ENCODE measurements around the gene ACSF2.

Gene ACSF2

DNA sequence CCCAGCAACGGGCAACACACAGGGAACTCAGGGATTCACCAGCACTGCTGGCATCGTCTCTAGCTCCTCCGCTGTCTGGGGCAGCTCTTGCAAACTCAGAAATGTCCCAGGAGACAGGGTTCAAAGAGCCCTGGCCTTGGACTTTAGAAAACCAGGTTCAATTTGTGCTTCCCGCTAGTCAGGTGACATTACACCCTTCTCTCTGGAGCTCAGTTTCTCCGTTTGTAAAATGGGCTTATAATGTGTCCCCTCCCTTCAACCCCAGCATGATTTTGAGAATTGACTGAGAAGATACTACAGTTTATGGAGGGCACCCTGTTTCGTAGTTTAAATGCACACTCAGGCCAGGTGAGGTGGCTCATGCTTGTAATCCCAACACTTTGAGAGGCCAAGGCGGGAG is 80.3 kb downstream of the ACSF2 start:
- no peak for DNase-seq

GRCh38 chr17:50507871-50508572 is 82.0 kb downstream of the ACSF2 start, which contains the start of gene MYCBPAP:
TSS of gene MYCBPAP (plus strand) at chr17:50508439. CDS start at chr17:50508675, 236 bp downstream.
- peak; percentile 89 for DNase-seq

DNA sequence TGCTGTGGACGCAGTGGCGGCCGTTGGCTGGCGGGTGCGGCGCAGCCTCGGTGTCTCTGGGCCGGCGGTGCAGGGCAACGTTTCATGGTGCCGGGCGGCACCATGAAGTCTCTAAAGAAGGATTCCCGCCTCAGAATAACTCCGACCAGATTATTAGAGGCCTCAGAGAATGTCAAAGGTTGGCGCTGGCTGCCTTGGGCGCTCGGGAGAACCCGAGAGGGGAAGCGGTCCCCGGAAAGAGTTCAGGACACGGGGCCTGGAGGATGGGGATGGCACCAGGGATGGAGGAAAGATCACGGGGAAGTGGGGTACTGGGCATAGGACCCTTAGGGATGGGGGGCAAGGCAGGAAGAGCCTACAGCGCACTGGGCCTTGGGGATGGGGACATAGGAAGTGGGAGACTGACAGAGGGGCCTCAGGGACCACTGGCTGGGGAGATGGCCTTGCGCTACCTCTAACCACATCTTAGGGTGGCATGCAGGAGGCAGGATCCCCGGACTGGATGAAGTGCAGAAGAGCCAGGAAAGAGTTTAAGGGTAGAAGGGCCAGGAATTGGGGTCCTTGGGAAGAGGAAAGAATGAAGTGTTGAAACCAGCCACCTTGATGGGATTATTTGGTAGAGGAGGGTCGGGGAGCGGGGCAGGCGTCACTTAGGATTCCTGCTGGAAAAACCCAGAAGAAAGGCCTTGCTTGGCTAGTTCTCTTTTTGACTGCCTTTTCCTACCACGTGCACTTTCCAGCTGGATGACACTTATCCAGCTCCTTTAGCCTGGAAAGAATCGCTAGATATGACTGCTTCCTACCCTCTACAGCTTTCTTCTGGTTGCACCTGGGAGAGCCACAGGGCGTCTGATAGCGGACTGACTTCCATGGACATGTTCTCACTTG is 82.8 kb downstream of the ACSF2 start:
- DNase-seq = no peak

- DNase-seq = peak; percentile 47
These were observed 85.0 kb downstream of the ACSF2 start for GRCh38 chr17:50511058-50511457.

DNA sequence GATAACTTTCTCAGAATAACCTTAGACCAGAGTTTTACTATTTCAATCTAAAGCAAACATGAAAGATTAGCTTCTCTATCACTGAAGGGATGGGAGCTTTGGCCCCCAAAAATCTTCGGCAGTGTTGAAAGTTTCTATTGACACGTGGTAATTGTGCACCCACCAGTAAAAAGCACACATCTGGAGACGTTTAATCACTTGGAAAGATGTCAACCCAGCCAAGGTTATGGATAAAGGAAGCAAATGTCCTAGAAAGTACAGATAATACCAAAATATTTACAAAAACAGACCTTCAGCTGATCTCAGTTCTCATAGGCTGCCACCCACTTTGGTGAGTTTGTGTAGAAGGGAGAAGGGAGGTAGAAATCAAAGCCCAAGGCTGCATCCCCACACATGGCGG is 87.5 kb downstream of the ACSF2 start:
- no peak for DNase-seq

DNA sequence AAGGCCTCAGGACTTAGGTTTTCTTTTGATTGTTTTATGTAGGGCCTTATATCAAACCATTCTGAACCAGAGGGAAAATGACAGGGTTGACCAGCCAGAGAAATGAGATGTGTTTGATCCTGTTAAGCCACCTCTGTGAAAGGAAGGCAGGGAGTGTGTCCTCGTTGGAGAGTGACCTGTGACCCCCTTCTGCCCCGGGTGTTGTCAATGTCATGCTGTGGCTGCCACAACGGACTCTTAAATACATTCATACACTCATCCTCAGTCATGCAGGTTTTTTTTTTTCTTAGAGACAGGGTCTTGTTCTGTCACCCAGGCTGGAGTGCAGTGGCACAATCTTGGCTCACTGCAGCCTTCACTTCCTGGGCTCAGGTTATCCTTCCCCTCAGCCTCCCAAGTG is 88.4 kb downstream of the ACSF2 start:
- DNase-seq = no peak

- no peak for DNase-seq
These were observed 89.1 kb downstream of the ACSF2 start for GRCh38 chr17:50514936-50515702.

- DNase-seq = no peak
These were observed 91.0 kb downstream of the ACSF2 start for GRCh38 chr17:50517011-50517410.

- no peak for DNase-seq
These were observed 91.7 kb downstream of the ACSF2 start for GRCh38 chr17:50517504-50518383.

DNA sequence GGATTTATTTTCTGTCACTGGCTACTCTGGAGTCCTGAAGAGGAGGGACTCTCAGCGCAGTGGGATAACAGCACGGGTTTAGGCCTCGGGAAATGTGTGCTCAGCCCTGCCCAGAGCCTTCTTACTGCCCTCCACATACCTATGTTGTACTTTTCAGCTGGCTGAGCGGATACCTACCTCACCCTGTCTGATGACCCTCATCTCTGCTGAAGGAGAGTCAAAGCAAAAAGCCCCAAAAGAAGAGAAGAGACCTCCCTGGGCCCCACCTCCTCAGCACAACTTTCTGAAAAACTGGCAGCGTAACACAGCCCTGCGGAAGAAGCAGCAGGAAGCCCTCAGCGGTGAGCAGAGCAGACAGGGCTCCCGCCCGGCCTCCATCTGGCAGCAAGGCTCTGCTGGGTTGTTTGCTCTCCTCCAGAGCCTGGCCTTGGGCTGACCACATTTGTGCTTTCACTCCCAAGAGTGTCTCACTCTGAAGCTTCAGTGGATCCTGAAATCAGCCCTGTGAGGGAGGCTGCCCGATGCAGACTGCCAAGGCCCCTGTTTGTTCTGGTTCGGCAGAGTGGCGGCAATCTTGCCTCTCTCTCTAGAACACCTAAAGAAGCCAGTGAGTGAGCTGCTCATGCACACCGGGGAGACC is 92.5 kb downstream of the ACSF2 start:
- no peak for DNase-seq

- no peak for DNase-seq
These were observed 93.3 kb downstream of the ACSF2 start for GRCh38 chr17:50519141-50519834.

DNA sequence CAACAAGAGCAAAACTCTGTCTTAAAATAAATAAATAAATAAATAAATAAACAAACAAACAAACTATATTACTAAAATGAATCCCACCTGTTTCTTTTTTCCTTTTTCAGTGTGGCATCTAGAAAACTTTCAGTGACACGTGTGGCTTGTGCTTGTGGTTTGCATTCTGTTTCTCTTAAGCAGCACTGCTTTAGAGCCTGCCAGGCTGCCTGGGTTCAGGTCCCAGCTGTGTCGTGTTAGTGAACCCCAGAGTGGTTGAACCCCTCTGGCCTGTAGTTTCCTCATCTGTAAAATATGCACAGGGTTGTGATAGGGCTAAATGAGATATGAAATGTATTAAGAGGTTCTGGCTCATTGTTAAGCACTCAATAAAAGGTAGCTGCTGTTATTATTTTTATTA is 94.5 kb downstream of the ACSF2 start:
- DNase-seq = no peak

- no peak for DNase-seq
These were observed 95.5 kb downstream of the ACSF2 start for GRCh38 chr17:50521514-50521913.

GRCh38 chr17:50522766-50523165 is 96.7 kb downstream of the ACSF2 start:
- no peak for DNase-seq

DNA sequence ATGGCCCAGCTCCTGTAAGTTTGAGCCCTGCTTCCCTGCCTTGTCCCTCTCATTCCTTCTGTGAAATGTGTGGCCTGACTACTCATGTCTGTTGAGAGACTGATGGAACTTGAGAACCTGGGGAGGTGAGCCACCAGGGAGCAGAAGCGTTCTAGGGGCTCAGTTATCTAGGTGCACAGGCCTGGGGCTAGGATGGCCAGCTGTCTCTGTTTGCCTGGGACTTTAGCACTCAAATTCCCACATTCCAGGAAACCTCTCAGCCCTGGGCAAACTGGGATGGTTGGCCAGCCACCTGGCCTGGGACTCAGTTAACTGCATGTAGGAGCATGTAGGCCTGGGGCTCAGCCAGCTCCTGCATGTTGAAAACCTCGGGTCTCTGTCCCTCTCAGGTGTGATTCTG is 97.2 kb downstream of the ACSF2 start:
- DNase-seq = no peak
